NOMO-1 (cell line): ENCODE data around the gene GLT1D1.

ENCODE experiments used
- DNase-seq, 2 experiments: peaks; one replicate each; lab custom pipeline; 2025; ENCODE audit not compliant: unreplicated experiment in 2 of 2; lab: John Stamatoyannopoulos, UW

The GLT1D1 gene

DNA sequence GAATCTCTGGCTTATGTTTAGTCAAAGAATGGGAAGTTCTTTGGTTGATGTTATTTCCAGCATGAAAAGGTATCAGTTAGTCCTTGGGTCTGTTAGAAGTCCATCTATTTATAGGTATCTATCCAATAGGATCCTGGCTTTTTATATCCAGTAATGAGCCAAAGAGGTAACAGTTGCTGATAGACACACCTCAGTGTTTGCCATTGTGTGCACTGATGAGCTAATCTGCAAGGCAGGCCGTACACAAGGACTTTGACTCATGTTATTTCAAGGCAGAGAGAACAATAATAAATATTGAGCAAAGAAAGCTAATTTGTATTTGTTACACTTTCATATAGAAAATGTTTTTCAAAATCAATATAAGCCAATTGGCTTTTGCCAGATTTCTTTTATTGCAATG lies 56.4 kb downstream of the GLT1D1 start:
- DNase-seq = no peak

DNA sequence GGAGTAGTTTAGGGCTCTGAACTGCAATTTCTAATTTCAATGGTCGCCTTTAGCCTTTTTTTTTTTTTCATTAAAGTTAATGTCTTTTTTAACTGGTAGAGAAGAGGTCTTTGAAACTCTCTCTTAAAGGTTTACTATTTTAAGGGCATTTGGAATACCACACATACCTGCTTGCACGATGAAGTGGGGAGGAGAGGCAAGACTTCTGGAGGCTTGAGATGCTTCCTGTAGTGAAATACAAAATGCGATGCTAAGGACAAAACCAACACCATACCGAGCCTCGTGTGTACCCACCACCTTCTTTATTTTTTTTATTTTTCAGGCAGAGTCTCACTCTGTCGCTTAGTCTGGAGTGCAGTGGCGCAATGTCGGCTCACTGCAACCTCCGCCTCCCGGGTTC lies 57.4 kb downstream of the GLT1D1 start:
- no peak for DNase-seq

DNA sequence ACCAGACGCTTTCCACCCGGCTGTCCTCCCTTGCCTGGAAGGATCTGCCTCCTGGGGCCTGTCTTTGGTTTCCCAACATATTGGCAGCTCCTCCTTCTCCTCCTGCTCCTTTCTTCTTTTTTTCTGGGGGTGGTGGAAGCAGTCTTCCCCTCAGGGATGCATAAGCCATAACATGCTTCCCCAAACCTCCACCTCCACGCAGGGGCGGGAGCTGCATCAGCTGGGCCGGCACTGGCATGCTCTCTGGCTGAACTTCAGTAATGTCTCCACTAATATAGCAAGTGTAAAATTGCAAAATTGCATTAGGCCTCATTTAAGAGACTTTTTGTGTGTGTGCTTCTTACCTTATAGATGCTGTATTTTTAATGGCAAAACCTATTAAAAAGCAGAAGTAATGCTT lies 58.6 kb downstream of the GLT1D1 start:
- DNase-seq = peak in 1 of 2 experiments; percentile 56

DNA sequence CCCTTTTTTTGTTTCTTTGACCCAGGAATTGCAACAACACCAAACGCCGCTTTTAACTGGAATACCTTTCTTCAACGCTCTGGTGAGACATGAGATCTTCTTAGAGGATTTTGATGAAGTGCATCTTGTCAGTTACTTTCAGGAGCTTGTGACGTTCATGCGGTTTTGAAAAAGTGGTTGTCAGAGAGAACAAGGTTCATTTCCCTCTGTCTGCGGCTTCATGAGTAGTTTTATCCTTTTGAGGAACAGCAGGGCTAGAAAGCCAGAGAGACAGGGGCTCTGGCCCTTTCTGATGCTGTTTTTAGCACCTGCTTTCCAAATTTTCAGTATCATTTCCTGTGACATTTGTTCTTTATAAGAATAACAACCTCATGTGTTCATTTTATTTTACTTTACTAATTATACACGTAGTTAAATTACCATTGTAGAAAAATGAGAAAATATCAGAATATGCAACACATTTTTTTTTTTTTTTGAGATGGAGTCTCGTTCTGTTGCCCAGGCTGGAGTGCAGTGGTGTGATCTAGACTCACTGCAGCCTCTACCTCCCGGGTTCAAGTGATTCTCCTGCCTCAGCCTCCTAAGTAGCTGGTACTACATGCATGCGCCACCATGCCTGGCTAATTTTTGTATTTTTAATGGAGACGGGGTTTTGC lies 61.8 kb downstream of the GLT1D1 start:
- DNase-seq = peak; percentile 87 to 99

DNA sequence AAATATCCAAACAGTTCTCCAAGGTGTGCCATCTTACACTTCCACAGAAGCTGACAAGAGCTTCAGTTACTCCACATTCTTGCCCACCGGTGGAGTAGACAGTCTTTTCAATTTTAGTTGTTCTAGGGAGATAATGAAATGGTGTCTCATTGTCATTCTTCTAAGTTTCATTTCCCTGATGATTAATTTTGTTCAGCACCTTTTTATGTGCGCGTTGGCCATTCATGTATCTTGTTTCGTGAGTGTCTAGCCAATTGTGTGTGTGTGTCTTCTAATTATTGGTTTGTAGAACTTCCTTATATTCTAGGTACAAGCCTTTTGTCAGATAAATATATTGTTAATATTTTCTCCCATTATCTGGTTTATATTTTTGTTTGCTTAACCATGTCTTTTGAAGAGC lies 63.1 kb downstream of the GLT1D1 start:
- DNase-seq = no peak

DNA sequence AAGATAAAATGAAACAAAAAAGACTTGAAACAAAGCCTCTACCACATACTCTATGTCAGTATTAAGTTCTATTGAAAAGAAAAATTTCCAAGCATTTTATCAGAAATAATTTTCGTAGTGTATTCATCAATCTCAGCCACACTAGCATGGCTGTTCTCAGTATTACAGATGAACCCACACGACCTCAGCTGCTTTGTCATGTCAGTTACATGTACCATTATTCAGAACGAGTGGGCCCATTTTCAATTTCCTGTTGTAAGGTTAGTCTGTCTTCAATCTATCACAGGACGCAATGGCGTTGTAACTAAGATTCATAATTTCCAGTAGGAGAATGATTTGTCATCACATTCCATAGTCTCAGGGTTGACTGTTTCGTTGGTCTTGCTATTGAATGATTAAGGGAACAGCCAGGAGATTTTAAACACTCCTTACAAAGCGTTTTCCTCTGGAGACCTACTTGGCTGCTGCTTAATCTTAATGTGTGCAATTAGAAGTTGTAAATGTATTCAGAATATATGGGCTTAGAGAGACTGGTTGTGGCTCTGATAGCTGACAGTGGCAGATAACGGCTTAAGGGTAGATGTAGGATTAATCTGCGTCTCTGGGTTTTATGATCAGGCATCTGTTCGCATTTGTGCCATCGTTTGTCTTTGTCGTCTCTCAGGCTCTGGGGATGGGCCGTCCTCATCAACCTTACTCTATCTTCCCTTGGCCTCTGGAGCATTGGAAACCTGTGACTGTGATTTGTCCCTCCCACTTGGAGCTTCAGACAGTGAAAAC lies 65.4 kb downstream of the GLT1D1 start:
- DNase-seq = no peak

DNA sequence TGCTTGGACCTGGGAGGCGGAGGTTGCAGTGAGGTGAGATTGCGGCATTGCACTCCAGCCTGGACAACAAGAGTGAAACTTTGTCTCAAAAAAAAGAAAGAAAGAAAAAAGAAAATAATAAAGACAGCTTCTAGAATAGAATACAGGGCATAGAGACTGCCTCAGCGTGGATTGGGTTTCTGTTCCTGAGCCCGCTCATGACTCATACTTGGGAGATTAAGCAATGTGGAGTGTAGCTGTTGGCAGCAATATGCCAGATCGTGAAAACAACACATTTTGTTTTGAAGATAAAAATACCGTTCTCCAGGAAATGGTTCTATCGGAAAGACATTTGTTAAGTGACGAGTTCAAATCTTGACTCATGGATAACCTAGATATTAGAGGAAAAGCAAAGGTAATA lies 67.2 kb downstream of the GLT1D1 start:
- DNase-seq = peak; percentile 83 to 89

DNA sequence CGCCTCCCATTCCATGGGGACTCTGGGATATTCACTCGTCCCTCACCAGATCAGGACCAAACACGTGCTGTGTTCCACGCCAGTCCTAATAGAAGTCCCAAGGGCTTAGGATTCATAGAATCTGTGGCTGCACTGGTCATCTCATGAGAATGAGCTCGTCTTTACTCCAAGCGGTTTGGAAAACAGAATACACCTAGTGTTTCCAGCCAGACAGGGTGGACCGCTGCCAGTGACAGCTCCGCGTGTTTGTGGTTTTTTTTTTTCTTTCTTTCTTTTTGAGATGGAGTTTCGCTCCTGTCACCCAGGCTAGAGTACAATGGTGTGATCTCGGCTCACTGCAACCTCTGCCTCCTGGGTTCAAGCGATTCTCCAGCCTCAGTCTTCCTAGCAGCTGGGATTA lies 75.1 kb downstream of the GLT1D1 start:
- DNase-seq = no peak

DNA sequence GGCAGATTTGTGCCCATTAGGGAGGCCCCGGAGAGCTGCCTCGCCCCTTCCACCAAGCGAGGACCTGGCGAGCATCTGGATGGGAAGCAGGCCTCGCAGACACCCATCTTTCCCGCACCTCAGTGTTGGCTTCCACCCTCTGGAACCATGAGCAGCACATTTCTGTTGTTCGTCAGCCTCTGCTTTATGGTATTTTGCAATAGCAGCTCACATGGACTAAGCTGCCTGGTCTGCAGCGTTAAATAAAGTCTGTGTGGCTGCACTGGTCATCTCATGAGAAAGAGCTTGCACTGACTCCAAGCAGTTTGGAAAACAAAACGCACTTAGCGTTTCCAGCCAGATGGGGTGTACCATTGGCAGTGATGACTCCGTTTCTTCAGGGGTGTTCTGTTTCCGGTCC lies 75.8 kb downstream of the GLT1D1 start:
- no peak for DNase-seq

DNA sequence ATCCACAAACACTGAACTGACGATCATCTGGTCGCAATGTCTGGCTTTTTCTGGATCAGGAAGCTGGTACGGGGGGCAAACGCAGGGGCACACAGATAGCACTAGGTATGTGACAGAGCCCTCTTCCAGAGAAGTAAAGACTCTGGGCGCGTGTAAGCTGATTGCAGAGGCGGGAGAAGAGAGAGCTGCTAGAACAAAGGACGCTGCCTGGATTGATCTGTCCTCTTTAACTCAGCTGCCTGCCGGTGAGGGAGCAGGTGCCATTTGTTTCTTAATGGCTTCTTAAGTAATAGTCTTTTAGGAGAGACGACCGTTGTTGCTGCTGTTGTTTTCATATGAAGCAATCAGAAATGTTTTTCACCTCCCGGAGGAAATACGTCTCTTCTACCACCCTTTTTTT lies 77.3 kb downstream of the GLT1D1 start:
- DNase-seq = no peak

DNA sequence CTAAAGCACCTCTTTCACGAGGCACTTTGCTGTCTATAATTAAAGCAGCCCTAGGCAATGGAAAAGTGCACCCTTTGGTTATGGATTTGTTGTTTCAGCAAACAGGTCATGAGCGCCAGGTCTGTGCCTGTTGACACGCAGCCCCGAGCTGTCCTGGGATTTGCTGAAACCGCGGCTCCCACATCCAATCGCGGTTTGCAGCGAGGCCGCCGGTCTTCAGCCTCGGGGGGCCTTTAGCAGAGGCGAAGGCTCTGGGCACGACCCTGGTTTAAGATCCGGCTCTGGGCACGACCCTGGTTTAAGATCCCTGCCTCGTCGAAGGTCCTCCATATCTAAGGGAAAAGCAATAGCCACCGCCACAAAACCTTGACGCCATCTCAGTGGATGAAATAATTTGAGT lies 79.2 kb downstream of the GLT1D1 start:
- no peak for DNase-seq

DNA sequence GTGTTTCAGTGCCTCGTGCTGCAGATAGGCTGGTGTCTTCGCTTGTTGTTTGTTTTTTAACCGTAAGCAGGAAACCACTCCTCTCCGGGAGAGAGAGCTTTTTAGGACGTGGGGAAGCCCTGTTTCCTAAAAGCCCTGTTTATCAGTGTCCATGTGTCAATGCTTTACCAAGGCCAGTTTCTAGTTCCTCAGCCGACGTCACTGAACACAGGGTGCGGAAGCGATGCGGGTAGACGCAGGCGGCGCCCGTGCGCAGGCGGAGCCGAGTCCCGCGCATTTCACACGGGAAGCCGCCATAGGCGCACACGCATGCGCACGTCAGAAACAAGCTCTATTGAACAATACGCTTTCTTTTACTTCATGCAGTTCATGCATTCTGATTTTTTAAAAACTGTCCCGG lies 79.8 kb downstream of the GLT1D1 start:
- DNase-seq = no peak

DNA sequence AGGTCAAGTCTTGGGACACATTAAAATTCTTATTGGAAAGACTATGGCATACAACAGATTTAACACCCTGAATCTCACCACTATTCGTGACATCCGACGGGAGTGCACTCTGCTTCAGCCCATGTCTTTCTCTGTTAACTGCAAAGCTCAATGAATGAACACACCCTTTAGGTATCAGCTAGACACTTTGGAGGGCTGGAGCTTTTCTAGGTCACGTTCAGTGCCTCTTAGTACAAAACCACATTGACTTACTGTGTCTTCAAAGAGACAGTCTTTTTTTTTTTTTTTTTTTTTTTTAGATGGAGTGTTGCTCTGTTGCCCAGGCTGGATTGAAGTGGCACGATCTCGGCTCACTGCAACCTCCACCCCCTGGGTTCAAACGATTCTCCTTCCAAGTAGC lies 80.6 kb downstream of the GLT1D1 start:
- no peak for DNase-seq

DNA sequence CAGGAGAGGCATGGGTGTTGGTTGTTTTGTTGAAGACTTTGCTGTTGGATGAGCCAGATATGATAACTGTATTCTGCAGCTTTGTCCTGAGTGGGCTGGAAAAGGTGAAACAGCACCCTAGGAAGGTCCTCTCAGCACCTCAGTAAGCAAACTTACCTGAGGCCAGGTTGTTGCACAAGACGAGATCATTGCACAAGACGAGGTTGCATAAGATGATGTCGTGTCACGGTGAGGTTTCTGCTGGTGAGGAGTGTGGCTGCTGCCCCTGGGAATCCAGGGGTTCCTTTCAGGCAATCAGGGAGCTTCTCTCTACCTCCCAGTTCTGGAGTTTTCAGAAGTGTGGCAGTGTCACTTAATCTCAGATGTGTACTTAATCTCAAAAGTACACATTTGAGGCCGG lies 85.6 kb downstream of the GLT1D1 start:
- DNase-seq = no peak

DNA sequence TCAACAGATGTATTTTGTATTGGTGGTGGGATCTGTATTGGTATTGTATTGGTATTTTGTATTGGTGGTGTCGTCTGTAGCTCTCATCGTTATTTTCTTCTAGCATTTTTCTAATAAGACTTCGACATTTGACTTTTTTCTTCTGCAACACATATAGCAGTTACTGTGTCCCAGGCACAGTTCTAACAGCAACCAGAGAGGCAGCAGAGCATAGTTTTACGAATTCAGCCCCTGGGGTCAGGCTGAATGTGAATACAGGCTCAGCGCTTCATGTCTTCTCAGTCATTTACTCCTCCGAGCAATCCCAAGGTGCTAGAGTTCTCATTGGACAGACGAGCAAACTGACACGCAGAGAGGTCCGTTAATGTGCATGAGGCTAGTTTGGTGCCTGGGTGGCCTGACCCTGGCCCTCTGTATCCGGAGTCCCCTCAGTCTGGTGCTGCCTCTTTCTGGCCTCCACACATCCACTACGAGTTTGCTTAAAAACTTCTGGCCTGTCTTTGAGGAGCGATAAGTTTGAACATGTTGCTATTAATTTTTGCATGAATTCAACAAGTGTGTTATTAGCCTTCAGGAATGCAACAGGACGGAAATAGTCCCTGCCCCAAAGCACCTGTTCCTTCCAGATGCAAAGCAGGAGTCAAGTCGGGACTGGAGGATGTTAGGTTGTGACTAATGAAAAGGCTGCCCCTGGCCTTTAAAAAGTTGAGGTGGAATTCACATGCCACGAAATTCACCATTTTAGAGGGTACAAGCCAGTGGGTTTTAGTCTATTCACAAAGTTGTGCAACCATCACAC lies 87.0 kb downstream of the GLT1D1 start:
- no peak for DNase-seq

DNA sequence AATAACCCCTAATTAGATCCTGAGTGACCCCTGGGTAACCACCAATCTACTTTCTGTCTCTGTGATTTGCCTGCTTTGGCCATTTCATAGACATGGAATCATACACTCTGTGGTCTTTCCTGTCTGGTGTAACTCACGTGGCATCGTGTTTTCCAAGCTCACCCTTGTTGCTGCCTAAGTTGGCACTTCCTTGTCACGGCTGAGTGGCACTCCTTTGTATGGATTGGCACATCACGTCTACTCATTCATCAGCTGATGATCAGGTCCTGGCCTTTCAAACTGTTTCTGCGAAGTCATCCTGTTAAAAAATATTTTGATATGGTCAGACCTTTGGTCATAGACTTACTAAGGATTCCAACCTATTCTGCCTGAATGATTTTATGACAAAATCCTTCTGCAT lies 87.7 kb downstream of the GLT1D1 start:
- no peak for DNase-seq

DNA sequence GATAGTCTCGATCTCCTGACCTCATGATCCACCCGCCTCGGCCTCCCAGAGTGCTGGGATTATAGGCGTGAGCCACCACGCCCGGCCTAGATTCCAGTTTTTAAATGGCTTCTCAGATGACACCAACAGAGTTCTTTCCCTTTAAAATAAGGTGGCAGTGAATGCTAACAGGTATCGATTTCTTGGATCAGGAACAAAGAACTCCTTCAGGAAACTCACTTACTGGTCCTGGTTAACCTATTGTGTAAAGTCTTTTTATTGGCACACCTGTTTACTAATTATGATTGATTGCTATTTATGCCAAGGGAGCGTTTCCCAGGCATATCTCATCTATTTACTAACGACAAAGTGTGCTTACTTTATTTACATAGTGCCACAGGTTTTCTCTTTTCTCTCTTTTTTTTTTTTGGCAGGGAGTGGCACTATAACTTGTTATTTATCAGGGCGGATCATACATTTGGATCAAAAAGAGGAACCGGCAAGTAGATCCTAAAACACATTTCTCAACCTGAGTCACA lies 89.7 kb downstream of the GLT1D1 start:
- no peak for DNase-seq

DNA sequence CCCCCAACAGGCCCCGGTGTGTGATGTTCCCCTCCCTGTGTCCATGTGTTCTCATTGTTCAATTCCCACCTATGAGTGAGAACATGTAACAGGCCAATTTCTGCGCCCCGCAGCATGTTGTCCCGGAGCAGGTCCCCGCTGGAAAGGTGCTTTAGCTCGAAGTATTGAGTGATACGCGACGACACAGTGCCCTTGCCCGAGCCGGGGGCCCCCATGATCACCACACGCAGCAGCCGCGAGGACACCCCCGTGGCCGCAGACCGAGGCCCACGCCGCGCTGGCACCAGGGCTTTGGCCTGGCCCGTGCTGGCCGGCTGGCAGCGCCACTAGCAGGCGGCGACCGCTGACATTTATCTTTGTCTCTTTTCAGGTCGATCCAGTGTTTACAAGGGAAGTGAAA lies 91.7 kb downstream of the GLT1D1 start:
- DNase-seq = no peak

DNA sequence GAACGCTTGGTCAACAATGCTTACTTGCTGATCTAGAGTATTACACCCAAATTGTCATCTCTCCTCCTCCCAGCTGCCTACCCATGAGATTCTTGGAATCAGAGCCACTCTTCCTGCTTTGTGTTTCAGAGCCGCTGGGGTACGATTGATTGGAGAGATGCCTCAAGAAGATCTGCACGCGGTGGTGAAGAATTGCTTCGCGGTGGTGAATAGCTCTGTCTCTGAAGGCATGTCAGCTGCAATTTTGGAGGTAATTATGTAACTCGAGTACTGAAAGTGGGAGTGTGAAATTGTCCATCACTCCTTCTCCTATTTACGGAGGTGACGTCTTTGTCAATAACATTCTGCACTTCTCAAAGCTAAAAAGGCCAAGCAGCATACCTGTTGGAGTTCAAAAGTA lies 93.9 kb downstream of the GLT1D1 start:
- DNase-seq = no peak

DNA sequence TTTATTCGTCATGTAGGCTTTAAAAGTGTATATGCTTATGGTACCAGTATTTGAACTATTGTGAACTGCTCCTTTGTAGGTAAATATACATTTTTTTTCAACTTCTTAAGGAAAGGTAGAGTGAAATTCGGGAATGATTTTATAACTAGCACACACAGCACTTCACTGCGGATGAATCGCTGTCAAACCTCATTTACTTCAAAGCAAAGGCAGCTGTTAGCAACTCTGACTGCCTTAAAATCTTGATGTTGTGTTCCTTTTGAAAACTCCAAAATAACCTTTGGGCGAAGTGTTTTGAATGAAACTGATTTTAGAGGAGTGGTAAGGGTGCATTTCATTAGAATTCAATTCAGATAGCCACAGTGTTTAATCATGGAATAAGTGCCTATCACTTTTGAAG lies 95.8 kb downstream of the GLT1D1 start:
- DNase-seq = no peak

DNA sequence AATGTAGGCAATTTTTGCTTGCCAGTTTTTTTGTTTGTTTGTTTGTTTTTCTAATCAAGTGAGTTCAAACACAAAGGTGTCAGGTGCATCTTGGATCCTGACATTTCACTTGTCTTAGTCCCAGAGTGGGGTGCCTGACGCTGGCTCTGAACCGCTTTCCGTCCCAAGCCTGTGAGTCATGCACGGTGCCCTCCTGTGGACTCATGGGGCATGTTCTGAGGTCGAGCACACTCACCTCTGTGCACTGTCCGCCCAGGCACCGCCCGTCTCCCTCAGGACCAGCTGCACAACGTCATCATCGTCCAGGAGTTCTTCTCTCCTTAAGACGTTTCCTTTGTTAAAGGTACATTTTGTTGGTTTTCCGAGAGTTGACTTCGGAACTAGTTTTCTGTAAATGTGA lies 98.2 kb downstream of the GLT1D1 start:
- DNase-seq = no peak

DNA sequence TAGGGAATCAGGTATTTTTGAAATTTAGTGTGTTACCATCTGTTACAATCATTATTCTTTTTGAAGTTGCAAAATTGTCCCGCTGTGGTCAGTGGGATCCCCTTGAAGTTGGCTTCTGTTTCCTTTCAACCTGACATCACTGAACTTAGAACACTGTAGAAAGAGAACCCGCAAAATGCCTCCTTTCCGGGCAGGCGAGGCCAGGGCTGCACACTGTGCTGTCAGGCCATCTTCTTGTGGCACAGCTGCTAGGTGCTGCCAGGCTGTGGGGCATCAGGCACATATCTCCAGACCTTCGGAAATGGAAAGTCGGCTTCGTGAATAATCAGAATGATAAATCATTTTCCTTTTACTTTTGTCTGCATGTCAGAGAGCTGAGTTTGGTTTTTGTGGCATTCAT lies 103.5 kb downstream of the GLT1D1 start:
- DNase-seq = no peak
